Measurements from ENCODE around the gene PPME1. TPM values are rescaled to one million over a fixed set of nuclear protein-coding genes. Genes with fewer than 3 reads are reported as not detected.
A peak's percentile ranks its signal among the peaks of the same experiment; 100 is the strongest.

Gene PPME1
- total RNA-seq, 1 experiment from 2014 or later = 98.3 TPM

GRCh38 chr11:74284466-74284865 is 113.4 kb downstream of the PPME1 start:
- ChIA-PET POLR2A (ENCODE audit: low non-redundant PET) (no interaction called here), CTCF (no interaction called here)
- H3K4me3 ChIP-seq (ENCODE audit: low read depth, low read length, poor library complexity, severe bottlenecking) = no peak overlapping the region
- intact Hi-C loops (cut with micrococcal nuclease; ENCODE audit: unreplicated experiment) = no loop called here
- no peak for DNase-seq (ENCODE audit: low spot score)
- BruUV-seq (replicated peaks) = no TSS peak
- H3K4me1 ChIP-seq (ENCODE audit: insufficient read depth, low read length, poor library complexity, severe bottlenecking) = peaks cover 7% of the 10 kb centered on the region
- H3K36me3 ChIP-seq (ENCODE audit: insufficient read depth, low read length, poor library complexity, severe bottlenecking) = no peaks in the 10 kb centered on the region
- no peaks in the 10 kb centered on the region for H3K27me3 ChIP-seq (replicated peaks; ENCODE audit: insufficient read depth, low read depth, low read length, poor library complexity)
- H3K27ac ChIP-seq (ENCODE audit: low read depth, low read length, poor library complexity, severe bottlenecking) = no peak overlapping the region
- no peak for TF ChIP-seq EZH2 (IDR thresholded peaks at IDR 0.05; ENCODE audit: borderline replicate concordance, low read depth, low read length, poor library complexity, severe bottlenecking)
- TF ChIP-seq, protein P1, sequence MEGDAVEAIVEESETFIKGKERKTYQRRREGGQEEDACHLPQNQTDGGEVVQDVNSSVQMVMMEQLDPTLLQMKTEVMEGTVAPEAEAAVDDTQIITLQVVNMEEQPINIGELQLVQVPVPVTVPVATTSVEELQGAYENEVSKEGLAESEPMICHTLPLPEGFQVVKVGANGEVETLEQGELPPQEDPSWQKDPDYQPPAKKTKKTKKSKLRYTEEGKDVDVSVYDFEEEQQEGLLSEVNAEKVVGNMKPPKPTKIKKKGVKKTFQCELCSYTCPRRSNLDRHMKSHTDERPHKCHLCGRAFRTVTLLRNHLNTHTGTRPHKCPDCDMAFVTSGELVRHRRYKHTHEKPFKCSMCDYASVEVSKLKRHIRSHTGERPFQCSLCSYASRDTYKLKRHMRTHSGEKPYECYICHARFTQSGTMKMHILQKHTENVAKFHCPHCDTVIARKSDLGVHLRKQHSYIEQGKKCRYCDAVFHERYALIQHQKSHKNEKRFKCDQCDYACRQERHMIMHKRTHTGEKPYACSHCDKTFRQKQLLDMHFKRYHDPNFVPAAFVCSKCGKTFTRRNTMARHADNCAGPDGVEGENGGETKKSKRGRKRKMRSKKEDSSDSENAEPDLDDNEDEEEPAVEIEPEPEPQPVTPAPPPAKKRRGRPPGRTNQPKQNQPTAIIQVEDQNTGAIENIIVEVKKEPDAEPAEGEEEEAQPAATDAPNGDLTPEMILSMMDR (conservative IDR thresholded peaks at IDR 0.05; ENCODE audit: low read depth, low read length) = no peak
- no peaks in the 10 kb centered on the region for H3K9me3 ChIP-seq (ENCODE audit: low read depth, low read length, poor library complexity, severe bottlenecking)

GRCh38 chr11:74288161-74288560 is 117.1 kb downstream of the PPME1 start:
- no peaks in the 10 kb centered on the region for H3K9me3 ChIP-seq (ENCODE audit: low read depth, low read length, poor library complexity, severe bottlenecking)
- intact Hi-C loops (cut with micrococcal nuclease; ENCODE audit: unreplicated experiment) = no loop called here
- H3K4me3 ChIP-seq (ENCODE audit: low read depth, low read length, poor library complexity, severe bottlenecking) = no peak overlapping the region
- no peaks in the 10 kb centered on the region for H3K27me3 ChIP-seq (replicated peaks; ENCODE audit: insufficient read depth, low read depth, low read length, poor library complexity)
- H3K36me3 ChIP-seq (ENCODE audit: insufficient read depth, low read length, poor library complexity, severe bottlenecking) = no peaks in the 10 kb centered on the region
- no peak overlapping the region for H3K27ac ChIP-seq (ENCODE audit: low read depth, low read length, poor library complexity, severe bottlenecking)
- TF ChIP-seq EZH2 (IDR thresholded peaks at IDR 0.05; ENCODE audit: borderline replicate concordance, low read depth, low read length, poor library complexity, severe bottlenecking) = no peak
- TF ChIP-seq, protein P1 (conservative IDR thresholded peaks at IDR 0.05; ENCODE audit: low read depth, low read length) = no peak
- BruUV-seq (replicated peaks) = no TSS peak
- DNase-seq (ENCODE audit: low spot score) = peak; percentile 60
- CTCF ChIA-PET = interaction anchor here (0.7 kb wide), 1 partner anchor 83 kb away, joined by 7 read pairs; no protein-coding TSS in a partner anchor
- peaks cover 7% of the 10 kb centered on the region for H3K4me1 ChIP-seq (ENCODE audit: insufficient read depth, low read length, poor library complexity, severe bottlenecking)
- POLR2A ChIA-PET (ENCODE audit: low non-redundant PET) = interaction anchor here (0.7 kb wide), 1 partner anchor 111 kb away, joined by 5 read pairs; no protein-coding TSS in a partner anchor

- H3K27ac ChIP-seq (ENCODE audit: low read depth, low read length, poor library complexity, severe bottlenecking) = no peak overlapping the region
- intact Hi-C loops (cut with micrococcal nuclease; ENCODE audit: unreplicated experiment) = no loop called here
- ChIA-PET POLR2A (ENCODE audit: low non-redundant PET) (interaction anchor here (0.7 kb wide), 1 partner anchor 110 kb away, joined by 5 read pairs; no protein-coding TSS in a partner anchor), CTCF (interaction anchor here (0.6 to 0.7 kb wide), 2 partner anchors 9 to 82 kb away, joined by 3 to 7 read pairs; no protein-coding TSS in a partner anchor)
- TF ChIP-seq, protein P1 (conservative IDR thresholded peaks at IDR 0.05; ENCODE audit: low read depth, low read length) = no peak
- no peak for TF ChIP-seq EZH2 (IDR thresholded peaks at IDR 0.05; ENCODE audit: borderline replicate concordance, low read depth, low read length, poor library complexity, severe bottlenecking)
- no peaks in the 10 kb centered on the region for H3K9me3 ChIP-seq (ENCODE audit: low read depth, low read length, poor library complexity, severe bottlenecking)
- H3K4me3 ChIP-seq (ENCODE audit: low read depth, low read length, poor library complexity, severe bottlenecking) = no peak overlapping the region
- H3K27me3 ChIP-seq (replicated peaks; ENCODE audit: insufficient read depth, low read depth, low read length, poor library complexity) = no peaks in the 10 kb centered on the region
- peaks cover 7% of the 10 kb centered on the region for H3K4me1 ChIP-seq (ENCODE audit: insufficient read depth, low read length, poor library complexity, severe bottlenecking)
- no TSS peak for BruUV-seq (replicated peaks)
- H3K36me3 ChIP-seq (ENCODE audit: insufficient read depth, low read length, poor library complexity, severe bottlenecking) = no peaks in the 10 kb centered on the region
- DNase-seq (ENCODE audit: low spot score) = peak; percentile 46
These were observed 117.8 kb downstream of the PPME1 start for GRCh38 chr11:74288911-74289310.

Measured in A673 (cell line).